ENCODE measurements around the gene TBC1D17.
A peak's percentile ranks its signal among the peaks of the same experiment; 100 is the strongest.

TBC1D17 gene

DNA sequence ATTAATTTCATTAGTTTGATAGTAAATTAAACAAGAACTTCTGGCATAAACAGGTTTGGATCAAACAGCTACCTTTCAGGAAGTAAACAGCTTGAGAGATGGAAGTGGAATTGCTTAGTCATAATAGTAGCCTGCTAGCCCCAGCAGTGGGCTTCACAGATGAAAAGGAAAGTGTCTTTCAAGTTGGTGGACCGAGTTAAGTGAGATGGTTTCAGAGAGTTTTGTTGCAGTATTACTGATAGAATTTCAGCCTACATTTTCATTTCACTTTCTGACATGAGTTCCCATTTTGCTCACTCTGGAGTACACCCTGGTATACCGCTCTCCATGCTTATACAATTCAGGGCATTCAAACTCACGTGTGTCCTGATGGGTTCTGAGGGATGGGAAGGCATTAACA is 28.6 kb upstream of the TBC1D17 start:
- no peak for DNase-seq (ENCODE audit: low read depth)

- DNase-seq (ENCODE audit: low read depth) = no peak
Observed at GRCh38 chr19:49849433-49850220, 27.9 kb upstream of the TBC1D17 start.

- no peak for DNase-seq (ENCODE audit: low read depth)
Observed at GRCh38 chr19:49850221-49850486, 27.3 kb upstream of the TBC1D17 start.

GRCh38 chr19:49850487-49851342 is 26.8 kb upstream of the TBC1D17 start, which contains the start of gene PTOV1:
PTOV1 (plus strand) TSS chr19:49851159.
- peak; percentile 92 for DNase-seq (ENCODE audit: low read depth)

GRCh38 chr19:49851456-49852259 is 25.8 kb upstream of the TBC1D17 start:
- DNase-seq (ENCODE audit: low read depth) = peak; percentile 45

DNA sequence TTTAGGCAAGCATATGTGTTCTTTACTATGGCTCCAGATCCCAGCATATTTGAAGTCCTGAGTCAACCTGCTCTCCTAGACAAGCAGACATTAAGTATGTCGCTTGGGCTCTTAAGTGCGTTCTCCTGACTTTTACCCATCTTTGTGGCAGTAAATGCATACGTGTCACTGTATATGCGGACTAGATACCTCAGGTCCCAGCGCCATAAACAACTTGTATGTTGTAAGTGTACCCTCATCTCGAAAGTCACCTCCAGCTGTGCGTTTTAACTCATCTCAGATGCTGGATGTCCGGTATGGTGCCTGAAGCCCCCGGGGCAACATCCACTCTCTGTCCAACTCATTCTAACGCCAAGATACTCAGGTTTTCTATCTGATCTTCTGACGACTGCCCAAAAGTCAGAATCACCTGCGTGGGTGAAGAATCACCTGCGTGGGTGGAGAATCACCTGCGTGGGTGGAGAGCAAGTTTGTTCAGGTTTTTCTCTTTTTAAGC is 24.8 kb upstream of the TBC1D17 start:
- DNase-seq (ENCODE audit: low read depth) = no peak

GRCh38 chr19:49853852-49854377 is 23.6 kb upstream of the TBC1D17 start:
- no peak for DNase-seq (ENCODE audit: low read depth)

DNA sequence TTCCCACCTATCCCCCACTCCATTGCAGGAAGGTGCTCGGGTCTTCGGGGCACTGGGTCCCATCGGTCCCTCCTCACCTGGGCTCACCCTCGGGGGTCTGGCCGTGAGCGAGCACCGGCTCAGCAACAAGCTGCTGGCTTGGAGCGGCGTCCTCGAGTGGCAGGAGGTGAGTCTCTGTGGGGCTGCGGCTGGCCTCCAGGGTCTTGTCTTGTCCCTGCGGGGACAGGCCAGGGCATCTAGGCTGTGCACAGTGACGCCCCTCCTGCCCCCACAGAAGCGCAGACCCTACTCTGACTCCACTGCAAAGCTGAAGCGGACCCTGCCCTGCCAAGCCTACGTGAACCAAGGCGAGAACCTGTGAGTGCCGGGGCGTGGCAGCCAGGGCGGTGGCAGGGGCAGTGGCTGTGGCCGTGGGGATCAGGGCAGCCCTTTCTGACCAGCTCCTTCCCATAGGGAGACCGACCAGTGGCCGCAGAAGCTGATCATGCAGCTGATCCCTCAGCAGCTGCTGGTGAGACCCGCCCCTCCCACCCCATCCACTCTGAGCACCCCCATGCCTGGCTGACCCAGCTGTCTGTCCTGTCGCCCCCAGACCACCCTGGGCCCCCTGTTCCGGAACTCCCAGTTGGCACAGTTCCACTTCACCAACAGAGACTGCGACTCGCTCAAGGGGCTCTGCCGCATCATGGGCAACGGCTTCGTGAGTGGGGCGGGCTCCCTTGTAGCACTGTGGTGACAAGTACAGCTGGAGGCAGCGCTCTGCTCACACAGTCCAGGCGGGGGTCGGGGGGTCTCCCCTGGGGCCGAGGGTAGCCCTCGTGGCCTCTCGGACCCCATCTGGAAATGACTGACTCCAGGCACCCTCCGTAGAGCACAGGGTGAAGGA is 22.9 kb upstream of the TBC1D17 start:
- DNase-seq (ENCODE audit: low read depth) = no peak

DNA sequence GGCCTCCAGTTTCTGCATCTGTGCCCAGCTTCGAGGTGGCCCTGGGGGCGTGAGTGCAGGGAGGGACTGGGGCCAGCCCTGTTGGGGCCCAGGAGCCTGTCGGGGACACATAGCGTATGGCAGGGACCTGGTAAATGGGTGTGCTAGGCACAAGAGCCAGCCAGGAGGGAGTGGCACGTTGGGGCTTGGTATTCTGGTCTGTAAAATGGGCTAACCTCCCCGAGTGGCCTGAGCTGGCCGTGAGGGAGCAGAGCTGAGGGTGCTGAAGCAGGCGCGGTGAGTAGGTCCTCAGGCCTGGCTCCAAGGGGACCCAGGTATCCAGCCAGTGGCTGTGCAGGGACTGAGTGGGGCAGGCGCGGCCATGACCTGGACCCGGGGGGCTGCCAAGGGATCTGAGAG is 22.2 kb upstream of the TBC1D17 start:
- DNase-seq (ENCODE audit: low read depth) = no peak

DNA sequence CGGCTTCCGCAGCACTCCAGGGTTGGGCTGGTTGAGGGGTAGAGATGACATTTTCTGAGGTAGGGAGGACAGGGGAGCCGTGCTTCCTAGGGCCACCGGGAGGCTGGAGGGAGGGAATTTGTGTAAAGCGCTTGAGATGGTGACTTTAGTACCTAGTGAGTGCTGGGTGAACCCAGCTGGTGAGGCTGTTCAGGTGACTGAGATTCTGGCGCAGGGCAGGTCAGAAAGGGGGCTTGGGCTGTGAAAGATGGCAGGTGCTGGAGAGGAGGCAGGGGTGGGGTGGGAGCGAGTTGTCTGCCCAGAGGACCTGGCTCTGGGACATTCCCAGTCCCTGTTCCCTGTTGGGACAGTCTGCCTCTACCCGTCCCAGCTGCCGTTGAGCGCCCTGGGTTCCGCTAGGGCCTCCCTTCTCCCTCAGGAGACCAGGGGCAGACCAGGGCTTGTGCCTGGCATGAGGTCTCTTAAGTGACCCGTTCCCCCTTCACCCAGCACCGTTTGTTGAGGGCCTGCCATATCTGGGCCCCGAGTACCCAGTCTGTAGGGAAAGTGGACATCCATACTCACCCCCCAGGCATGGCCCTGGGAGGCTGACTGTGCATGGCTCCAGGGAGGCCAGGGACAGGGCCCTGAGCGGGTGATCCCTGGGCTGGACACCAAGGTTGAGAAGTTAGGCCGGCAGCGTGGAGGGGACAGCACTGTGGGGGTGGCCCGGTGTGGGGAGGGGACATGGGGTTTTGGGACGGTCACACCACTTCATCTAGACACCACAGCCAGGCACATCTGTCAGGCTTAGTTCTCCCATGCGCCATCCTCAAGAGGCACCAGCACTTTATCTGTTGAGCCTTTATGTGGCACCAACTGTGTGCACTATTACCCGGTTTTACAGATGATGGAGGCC is 21.6 kb upstream of the TBC1D17 start:
- no peak for DNase-seq (ENCODE audit: low read depth)

- DNase-seq (ENCODE audit: low read depth) = no peak
Observed at GRCh38 chr19:49856574-49857021, 20.9 kb upstream of the TBC1D17 start.

GRCh38 chr19:49857061-49857837 is 20.3 kb upstream of the TBC1D17 start:
- no peak for DNase-seq (ENCODE audit: low read depth)

- no peak for DNase-seq (ENCODE audit: low read depth)
Observed at GRCh38 chr19:49857838-49858087, 19.7 kb upstream of the TBC1D17 start.

DNA sequence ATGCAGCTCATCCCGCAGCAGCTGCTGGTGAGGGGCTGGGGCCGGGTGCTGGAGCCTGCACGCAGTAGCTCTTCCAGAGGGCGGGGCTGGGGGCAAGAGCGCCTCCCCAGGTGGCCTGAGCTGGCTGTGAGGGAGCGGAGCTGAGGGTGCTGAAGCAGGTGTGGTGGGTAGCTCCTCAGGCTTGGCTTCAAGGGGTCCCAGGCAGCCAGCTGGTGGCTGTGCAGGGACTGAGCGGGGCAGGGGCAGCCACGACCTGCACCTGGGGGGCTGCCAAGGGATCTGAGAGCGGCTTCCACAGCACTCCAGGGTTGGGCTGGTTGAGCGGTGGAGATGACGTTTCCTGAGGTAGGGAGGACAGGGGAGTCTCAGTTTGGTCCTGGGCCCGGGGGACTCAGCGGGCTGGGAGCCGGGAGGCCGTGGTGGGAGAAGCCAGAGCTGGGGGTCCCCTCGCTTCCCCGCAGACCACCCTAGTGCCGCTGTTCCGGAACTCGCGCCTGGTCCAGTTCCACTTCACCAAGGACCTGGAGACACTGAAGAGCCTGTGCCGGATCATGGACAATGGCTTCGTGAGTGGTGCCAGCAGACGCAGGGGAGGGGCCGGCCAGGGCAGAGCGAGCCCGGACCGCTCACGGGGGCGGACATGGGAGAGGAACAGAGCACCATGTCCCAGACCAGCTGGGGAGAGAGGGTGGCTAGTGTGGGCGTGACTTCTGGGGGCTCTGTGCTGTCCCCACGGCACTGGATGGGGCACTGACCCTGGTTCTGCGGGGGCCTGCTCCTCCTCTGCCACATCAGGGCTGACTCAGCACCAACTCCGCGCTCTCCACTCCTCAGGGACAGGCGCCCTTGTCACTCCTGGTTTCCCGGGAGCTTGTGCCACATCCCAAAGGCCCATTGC is 19.2 kb upstream of the TBC1D17 start:
- DNase-seq (ENCODE audit: low read depth) = peak; percentile 54

DNA sequence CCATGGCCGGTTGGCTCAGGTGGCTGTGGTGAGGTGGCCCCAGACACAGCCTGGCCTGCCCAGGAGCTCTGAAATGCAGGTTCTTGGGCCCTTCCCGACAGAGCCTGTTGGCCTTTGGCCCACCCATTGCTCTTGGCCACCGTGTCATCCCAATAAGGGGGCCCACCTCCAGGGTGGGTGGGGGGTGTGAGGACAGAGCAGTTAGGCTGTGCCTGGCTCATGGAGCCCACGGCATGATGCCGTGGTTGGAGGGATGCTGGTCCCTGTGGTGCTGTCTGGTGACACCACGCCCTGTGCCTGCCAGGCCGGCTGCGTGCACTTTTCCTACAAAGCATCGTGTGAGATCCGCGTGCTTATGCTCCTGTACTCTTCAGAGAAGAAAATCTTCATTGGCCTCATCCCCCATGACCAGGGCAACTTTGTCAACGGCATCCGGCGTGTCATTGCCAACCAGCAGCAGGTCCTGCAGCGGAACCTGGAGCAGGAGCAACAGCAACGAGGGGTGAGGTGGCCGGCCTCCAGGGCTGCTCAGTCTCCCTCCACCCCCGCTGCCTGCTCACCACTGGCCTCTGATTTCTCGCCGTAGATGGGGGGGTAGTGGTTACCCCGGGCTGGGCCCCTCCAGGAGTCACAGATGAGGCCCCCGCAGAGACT is 17.7 kb upstream of the TBC1D17 start:
- no peak for DNase-seq (ENCODE audit: low read depth)

DNA sequence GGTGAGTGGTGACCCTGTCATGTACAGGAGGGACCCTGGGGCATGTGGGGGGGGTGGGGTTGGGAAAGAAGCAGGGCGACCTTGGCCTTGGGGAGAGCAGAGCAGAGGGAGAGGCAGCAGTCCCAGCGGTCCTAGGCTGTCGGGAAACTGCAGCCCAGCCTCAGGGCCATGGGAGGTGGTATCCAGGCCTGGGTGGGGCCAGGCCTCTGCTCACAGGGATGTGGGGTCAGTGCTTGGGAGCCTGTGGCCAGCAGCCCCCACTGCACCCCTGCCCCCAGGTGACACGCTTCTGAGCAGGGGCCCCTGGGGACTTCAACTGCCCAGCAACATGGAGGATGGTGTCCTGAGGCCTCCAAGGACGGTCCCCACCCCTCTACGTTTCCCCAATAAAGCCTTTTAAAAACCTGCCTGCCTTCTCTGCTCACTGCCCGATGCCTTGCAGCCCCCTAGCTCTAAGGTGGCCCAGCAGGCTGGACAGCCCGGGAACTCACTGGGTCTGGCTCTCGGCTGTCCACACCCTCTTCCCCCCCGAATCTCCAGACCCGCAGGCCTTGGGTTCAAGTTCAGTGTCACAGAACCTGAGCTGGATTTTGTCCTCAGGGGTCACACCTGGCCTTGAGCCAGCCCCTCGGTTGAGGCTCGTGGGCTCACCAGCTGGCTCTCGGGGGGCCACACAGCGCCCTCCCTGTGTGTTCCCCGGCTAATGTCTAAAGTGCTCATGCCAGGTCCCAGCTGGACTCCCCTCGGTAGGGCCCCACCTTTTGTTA is 17.0 kb upstream of the TBC1D17 start:
- no peak for DNase-seq (ENCODE audit: low read depth)

DNA sequence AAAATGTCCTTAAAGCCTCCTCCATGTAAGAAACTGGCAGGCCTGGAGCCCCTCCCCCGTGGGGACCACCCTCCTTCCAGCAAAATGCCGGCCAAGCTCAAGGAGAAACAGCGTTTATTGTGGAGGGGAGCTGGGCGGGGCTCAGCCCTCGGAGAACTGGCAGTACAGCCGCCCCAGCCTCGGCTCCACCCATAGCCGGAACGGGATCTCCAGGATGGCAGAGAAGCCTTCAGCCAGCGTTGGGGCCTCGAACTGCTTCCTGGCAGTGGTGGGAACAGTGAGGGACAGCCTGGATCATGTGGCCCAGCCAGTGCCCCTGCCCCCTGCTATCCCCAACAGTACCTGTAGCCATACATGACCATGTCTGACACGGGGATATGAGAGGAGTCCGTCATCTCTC is 16.4 kb upstream of the TBC1D17 start:
- no peak for DNase-seq (ENCODE audit: low read depth)

Measured in ELR (cell line).